HG02938 (cell line): Measurements from ENCODE around the gene NUDT1.

Experiments
- ATAC-seq: cut with Tn5 transposase; IDR thresholded peaks from one replicate; pipeline ENCODE4 v1.9.1; 2021; ENCODE audit warnings: mild to moderate bottlenecking, moderate library complexity; ENCODE audit not compliant: unreplicated experiment

NUDT1 gene

GRCh38 chr7:2290877-2291276 is 48.9 kb downstream of the NUDT1 start:
- ATAC-seq = no peak

GRCh38 chr7:2295936-2296620 is 54.1 kb downstream of the NUDT1 start:
- no peak for ATAC-seq

DNA sequence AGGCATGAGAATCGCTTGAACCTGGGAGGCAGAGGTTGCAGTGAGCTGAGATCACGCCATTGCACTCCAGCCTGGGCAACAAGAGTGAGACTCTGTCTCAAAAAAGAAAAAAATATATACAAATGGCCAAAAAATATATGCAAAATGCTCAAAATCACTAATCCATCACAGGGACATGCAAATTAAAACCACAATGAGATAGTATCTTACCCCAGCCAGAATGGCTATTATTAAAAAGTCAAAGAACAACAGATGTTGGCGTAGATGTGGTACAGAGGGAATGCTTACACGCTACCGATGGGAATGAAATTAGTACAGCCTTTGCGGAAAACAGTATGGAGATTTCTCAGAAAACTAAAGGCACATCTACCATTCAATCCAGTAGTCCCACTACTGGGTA is 54.8 kb downstream of the NUDT1 start:
- no peak for ATAC-seq

DNA sequence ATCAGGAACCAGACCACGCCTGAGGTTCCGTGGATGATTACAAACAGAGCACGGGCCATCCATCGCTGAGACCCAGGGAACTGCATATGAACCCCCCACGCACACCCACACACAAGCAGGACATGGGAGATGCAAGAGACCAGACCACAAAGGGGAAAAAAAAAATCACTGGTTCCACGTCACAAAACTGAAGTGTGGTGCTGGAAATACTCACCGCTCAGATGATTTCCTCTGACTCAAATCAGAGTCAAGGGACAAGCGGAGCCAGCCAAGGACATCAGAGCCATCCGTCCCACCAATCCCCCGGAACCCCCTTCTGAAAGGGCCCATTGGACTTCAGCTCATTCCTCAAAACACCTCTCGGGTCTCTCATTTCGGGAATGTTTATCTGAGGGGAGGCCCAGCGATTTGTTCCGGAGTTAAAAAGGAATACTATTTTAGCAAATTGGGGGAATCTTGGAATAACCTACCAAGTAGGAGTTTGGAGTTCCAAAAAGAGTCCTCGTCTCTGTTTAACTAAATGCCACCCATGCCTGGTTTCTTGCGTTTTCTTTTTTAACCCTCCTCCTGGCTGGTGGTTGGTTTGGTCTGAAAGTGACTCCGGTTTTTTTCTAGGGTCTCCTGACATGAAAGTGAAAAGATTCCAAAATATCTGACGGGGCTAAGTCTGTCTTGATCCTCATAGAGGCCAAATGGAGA is 57.3 kb downstream of the NUDT1 start:
- peak; percentile 43 for ATAC-seq

GRCh38 chr7:2299870-2300512 is 58.0 kb downstream of the NUDT1 start:
- ATAC-seq = no peak
